GM18502 (cell line): ENCODE data around the gene TTC22.
"Not testable (repeated sequence)": the region's sequence is repeated elsewhere in the genome, so short reads cannot be mapped to it uniquely, and the experiment has no call there.

ENCODE experiments used
- ATAC-seq: cut with Tn5 transposase; IDR thresholded peaks from one replicate; pipeline ENCODE4 v1.9.1; 2021; ENCODE audit warnings: mild to moderate bottlenecking; ENCODE audit not compliant: unreplicated experiment, poor library complexity

The TTC22 gene

GRCh38 chr1:54792686-54793282 lies 8.3 kb downstream of the TTC22 start:
- no peak for ATAC-seq

- ATAC-seq = no peak
These were observed 9.1 kb downstream of the TTC22 start for GRCh38 chr1:54791880-54792522.

GRCh38 chr1:54788459-54788858 lies 12.7 kb downstream of the TTC22 start:
- ATAC-seq = no peak

DNA sequence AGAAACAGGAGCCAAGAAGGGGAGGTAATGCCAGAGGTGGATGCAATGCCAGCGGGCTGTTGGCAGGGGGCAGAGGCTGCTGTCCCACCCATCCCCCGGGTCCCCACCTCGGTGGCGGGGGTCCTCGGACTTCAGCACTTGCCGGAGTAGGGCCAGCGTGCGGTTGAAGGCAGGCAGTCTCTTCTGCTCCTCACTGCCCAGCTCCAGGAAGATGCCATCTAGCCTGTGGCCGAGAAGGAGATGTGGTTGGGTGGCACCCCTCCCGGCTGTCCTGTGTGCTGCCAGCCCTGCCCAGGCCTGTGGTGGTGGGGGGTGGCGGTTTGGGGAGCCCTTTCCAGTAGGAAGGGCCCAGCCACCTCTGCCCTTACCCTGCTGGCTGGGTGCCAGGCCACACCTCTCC lies 13.5 kb downstream of the TTC22 start:
- no peak for ATAC-seq

DNA sequence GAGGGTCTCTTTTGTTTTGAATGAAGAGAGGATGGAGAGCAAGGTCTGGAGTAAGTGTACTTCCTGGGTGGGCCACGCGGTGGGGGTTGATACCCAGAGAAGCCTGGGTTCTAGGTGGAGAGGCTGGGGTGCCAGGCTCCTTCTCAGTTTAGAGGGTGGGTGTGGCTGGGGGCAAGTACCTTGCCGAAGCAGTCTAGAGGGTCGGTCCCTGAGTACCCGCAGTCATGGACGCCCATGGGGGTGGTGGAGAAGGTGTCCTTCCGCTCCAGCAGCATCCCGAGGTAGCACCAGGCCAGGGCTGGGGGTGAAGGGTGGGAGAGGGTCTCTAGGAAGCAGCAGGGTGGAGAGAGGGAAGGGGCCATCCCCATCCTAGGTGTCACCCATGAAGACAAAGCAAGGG lies 14.3 kb downstream of the TTC22 start:
- no peak for ATAC-seq

DNA sequence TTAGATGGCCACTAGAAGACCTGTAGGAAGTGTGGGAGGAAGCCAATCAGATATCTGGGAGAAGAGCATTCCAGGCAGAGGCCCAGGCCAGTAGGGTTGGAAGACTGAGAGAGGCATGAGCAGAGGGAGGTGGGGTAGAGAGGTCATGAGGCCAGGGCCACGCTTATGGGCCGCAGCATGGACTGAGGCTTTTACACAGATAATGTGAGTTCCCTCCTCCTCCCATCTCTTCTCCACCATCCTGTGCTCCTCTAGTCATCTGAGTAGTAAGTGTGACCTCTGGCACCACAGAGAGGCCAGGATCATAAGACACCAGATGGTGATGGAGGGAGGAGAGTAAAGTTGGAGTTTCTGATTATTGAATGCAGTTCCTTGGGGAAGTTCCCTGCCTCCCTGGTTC lies 17.1 kb downstream of the TTC22 start:
- no peak for ATAC-seq

GRCh38 chr1:54782588-54782987 lies 18.5 kb downstream of the TTC22 start:
- ATAC-seq = no peak

DNA sequence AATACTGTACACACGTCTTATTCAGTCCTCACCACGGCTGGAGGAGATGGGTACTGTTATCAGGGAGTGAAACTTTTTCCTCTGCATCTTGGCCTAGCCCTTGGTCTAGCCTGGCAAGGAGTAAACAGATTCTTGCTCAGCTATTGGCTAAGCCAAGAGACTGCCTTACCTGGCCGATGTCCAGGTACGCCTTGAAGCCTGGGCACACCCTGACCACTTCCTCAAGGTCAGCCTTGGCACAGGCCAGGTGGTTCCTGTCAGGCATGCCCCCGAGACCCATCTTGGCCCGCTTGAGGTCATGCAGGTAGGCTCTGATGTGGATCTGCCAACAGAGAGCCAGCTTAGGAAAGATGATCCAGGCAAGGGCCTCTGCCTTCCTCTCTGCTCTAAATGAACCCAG lies 19.0 kb downstream of the TTC22 start:
- ATAC-seq = no peak

GRCh38 chr1:54781023-54781723 lies 19.9 kb downstream of the TTC22 start:
- no peak for ATAC-seq

DNA sequence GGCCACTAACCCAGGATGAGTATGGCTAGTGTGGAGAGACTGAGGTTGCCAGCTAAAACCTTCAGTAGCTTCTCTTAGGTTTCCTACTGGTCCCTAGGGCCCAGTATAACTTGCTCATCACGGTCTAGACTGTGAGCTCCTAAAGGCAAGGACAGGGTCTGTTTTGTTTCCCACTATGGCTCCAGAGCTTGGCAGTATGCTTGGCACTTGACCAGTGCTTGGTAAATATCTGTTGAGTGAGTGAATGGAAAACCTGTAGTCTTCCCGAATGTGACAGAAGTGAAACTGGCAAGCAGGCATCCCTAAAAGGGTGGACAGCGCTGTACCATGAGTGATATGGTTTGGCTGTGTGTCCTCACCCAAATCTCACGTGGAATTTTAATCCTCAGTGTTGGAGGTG lies 23.7 kb downstream of the TTC22 start:
- ATAC-seq = no peak

GRCh38 chr1:54777011-54777410 lies 24.1 kb downstream of the TTC22 start:
- ATAC-seq = no peak

DNA sequence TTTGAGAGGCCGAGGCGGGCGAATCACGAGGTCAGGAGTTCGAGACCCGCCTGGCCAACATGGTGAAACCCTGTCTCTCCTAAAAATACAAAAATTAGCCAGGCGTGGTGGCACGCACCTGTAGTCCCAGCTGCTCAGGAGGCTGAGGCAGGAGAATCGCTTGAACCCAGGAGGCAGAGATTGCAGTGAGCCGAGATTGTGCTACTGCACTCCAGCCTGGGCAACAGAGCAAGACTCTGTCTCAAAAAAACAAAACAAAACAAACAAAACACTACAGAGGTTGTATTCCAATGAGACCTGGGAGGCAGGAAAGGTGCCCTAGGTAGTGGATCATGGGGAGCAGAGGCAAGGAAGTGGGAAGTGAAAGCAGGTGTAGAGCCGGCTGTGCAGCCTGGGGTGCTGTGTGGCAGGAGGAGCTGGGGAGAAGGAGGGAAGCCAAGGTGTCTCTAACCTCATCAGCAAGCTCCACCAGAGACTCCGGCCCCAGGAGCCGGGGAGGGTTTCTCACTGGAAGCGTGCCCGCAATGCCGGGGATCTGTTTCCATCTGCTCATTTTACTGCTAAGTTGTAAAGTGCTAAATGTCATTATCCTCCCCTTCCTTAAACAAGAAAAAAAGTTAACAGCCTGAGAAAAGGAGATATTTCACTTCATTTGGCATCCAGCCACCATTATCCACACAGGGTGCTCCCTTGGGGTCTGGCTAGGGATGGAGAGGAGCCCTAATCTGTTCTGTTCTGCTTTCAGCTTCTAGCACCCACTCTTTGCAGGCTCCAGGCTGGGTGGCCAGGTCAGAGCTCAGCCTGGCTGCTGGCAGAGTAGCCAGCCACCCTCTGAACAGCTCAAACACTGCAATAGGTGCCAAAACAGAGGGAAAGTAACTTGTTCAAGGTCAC lies 25.0 kb downstream of the TTC22 start:
- ATAC-seq = not testable (repeated sequence)

DNA sequence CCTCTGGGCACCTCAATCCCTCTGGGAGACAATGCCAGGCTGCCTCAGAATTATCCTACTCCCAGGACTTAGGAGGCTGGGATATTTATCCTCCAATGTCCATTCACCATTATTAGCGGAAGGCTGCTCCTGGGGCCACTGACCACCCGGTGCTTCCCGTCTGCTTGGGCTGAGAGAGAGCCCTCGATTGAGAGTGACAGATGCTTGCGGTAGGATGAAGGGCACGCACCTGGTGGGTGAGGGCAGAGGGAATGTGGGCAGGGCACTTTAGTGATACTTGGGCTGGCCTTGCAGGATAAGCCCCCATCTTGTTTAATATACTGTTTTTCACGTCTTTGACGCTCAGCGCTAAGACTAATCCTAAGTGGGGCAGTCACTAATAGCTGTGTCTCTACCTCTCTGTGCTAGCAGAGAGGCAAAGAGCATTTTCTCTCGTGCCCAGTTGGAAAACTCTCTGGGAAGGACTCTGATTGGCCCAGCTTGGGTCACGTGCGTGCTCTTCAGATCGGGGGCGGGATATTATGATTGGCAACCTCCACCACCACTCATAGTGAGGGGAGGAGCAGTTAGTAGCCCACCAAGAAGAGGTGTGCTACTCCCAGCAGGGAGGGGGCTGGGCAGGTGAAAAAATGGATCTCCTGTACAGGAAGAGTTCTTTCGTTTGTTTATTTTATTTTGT lies 26.2 kb downstream of the TTC22 start:
- no peak for ATAC-seq

- ATAC-seq = no peak
These were observed 28.2 kb downstream of the TTC22 start for GRCh38 chr1:54772951-54773350.

- no peak for ATAC-seq
These were observed 33.0 kb downstream of the TTC22 start for GRCh38 chr1:54768093-54768492.

DNA sequence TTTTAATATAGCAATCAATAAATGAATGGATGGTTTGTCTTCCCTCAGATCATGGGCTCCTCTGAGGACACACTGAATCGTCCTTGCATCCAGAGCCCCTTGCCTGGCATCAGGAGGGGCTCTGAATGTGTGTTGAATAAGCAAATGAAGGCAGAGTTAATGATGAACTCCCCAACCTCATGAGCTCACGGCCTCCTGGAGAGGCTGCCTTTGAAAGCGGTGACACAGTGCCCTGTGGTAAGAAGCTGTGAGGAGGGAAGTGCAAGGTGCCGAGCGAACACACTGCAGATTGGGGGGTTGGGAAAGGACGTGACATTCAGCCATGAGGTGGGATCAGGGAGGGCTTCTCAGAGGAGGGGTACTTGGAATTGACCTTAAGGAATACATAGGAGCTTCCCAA lies 33.6 kb downstream of the TTC22 start:
- ATAC-seq = no peak

- ATAC-seq = no peak
These were observed 34.4 kb downstream of the TTC22 start for GRCh38 chr1:54766726-54767125.

DNA sequence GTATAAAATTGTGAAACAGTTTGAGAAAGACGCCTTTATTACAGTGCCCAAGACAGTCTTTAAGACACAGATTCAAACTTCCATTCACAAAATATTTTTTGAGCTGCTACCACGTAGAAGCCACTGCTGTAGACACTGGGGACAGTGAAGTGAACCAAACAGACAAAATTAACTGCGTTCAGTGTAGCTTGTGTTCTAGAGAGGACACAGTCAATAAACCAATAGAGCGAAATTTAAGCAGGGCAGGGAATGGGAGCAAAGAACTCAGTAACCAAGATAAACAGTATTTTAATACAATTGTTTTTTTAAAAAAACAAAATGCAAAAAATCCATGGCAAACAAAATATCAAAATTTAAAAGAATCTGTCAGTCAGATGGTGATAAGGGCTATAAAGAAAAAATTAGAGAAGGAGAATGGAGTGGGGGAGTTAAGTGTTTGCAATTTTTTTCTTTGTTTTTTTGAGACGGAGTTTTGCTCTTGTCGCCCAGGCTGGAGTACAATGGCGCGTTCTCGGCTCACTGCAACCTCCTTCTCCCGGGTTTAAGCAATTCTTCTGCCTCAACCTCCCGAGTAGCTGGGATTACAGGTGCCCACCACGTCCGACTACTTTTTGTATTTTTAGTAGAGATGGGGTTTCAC lies 36.1 kb downstream of the TTC22 start:
- ATAC-seq = peak; percentile 23

DNA sequence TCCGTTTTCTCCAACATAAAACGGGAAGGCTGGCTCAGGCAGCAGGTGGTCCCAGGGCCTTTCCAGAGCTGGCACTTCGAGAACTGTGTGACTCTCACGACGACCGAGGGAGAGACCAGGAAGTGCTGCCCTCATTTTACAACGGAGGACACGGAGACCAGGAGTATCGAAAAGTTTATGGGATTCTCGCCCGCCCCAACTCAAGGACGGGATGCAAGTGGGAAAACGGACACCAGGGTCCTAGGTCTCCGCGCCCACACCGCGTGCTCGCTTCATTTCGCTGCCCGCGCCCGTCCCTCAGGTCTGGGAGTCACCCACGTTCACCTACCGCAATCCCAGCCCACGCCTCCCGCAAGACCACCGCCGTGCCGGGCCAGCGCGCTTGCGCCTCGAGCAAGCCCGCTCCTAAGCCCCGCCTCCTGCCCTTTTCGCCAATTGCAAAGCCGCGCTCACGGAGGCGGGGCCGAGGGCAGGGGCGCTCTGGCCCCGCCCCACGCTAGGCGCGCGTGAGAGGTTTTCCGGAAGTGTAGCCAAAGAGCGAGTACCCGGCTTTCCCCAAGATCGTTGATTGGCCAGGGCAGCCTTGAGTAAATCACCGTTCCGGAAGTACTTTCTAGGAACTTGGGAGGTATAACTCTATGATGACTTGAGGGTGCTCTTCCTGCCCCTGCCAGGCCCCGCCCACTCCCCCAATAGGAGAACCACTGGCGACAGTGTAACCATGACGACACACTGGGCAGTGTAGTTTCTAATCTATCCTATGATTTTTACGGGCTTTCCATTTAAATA lies 36.8 kb downstream of the TTC22 start, which contains the start of gene PARS2:
PARS2 (minus strand) TSS at position 391 of the 789 bp plus-strand sequence. CDS start 5,362 bp downstream, outside the sequence.
- peak; percentile 97 for ATAC-seq
